ENCODE data around the gene ETS1. TPM values are rescaled to one million over a fixed set of nuclear protein-coding genes. Genes with fewer than 3 reads are reported as not detected.

The ETS1 gene
- total RNA-seq, 2 donors from 2014 or later = 15.2 to 30.0 TPM

DNA sequence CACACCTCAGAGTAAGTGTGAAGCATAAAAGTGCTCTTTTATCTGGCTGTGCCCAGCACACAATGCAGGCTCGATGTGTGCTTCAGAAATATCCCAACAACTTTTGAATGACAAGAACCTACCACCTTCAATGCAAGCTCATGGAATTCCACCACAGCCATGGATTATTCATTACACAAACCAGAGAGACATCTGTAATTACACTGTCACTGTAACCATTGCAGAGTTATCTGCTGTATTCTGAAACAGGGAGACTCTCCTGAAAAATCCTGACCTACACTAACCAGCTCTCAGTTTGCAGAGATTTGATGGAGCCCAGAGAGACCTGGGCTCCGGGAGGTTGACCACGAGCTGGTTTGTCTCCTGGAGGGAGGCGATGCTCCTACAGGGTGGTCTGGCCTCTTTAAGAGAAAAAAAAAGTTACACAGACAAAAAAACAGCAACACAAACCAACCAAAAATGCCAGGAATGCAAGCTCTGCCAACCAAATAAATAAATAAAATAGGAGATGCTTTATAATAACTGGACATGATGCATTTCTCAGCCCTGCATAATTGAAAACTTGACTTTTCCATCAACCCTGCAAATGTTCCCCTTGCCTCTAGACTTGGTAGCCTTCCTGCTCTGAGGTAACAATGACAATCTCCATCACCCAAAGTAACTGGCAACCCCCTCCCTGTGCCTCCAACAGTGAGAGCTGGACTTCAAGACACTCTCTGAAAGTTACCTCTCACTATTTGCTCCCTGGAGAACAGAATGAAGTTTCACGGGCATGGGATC, 69.7 kb downstream of the ETS1 start:
- Histone ChIP-seq H3K27me3 (replicated peaks; ENCODE audit: insufficient read depth) (no peaks in the 10 kb centered on the region), H3K4me3 (no peak overlapping the region), H3K4me1 (replicated peaks) (no peaks in the 10 kb centered on the region), H3K9me3 (no peaks in the 10 kb centered on the region), H3K27ac (peak overlapping the region in 1 of 2 donors; percentile 18), H3K36me3 (no peaks in the 10 kb centered on the region)
- no peak for DNase-seq (ENCODE audit: low spot score)
- TF ChIP-seq, protein P1, sequence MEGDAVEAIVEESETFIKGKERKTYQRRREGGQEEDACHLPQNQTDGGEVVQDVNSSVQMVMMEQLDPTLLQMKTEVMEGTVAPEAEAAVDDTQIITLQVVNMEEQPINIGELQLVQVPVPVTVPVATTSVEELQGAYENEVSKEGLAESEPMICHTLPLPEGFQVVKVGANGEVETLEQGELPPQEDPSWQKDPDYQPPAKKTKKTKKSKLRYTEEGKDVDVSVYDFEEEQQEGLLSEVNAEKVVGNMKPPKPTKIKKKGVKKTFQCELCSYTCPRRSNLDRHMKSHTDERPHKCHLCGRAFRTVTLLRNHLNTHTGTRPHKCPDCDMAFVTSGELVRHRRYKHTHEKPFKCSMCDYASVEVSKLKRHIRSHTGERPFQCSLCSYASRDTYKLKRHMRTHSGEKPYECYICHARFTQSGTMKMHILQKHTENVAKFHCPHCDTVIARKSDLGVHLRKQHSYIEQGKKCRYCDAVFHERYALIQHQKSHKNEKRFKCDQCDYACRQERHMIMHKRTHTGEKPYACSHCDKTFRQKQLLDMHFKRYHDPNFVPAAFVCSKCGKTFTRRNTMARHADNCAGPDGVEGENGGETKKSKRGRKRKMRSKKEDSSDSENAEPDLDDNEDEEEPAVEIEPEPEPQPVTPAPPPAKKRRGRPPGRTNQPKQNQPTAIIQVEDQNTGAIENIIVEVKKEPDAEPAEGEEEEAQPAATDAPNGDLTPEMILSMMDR (IDR thresholded peaks at IDR 0.05) = no peak
- no peak for TF ChIP-seq POLR2A (IDR thresholded peaks at IDR 0.05)
- TF ChIP-seq POLR2AphosphoS5 (IDR thresholded peaks at IDR 0.05) = no peak
- intact Hi-C loops (cut with DNase I) = no loop called here
- 75% methylated on average over 5 of the region's 5 CpGs for WGBS

DNA sequence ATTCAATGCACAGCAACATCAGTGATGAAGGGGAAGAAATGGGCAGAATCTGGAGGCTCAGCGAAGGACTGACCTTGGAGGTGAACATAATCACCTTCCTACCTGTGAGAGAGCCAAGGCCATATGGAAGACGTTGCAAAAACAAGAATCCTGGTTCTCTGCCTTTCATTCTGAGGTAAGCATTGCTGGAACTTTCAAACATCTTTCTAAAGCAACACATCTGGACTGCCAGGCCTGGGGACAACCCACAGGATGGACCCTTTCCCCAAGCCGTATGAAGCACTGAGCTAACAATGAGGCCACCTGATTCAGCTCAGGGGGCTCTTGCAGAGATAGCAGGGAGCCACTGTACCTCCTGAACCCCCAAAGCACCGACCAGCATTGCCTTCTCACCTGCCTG, 70.5 kb downstream of the ETS1 start:
- no peak for DNase-seq (ENCODE audit: low spot score)
- no peak overlapping the region for H3K4me3 ChIP-seq
- H3K27ac ChIP-seq = peak overlapping the region in 1 of 2 donors; percentile 3
- no peaks in the 10 kb centered on the region for H3K9me3 ChIP-seq
- H3K36me3 ChIP-seq = no peaks in the 10 kb centered on the region
- intact Hi-C loops (cut with DNase I) = no loop called here
- TF ChIP-seq POLR2AphosphoS5 (IDR thresholded peaks at IDR 0.05) (no peak), POLR2A (IDR thresholded peaks at IDR 0.05) (no peak)
- TF ChIP-seq, protein P1 (IDR thresholded peaks at IDR 0.05) = no peak
- WGBS = 76% methylated on average over 4 of the region's 4 CpGs
- H3K4me1 ChIP-seq (replicated peaks) = no peaks in the 10 kb centered on the region
- H3K27me3 ChIP-seq (replicated peaks; ENCODE audit: insufficient read depth) = no peaks in the 10 kb centered on the region

DNA sequence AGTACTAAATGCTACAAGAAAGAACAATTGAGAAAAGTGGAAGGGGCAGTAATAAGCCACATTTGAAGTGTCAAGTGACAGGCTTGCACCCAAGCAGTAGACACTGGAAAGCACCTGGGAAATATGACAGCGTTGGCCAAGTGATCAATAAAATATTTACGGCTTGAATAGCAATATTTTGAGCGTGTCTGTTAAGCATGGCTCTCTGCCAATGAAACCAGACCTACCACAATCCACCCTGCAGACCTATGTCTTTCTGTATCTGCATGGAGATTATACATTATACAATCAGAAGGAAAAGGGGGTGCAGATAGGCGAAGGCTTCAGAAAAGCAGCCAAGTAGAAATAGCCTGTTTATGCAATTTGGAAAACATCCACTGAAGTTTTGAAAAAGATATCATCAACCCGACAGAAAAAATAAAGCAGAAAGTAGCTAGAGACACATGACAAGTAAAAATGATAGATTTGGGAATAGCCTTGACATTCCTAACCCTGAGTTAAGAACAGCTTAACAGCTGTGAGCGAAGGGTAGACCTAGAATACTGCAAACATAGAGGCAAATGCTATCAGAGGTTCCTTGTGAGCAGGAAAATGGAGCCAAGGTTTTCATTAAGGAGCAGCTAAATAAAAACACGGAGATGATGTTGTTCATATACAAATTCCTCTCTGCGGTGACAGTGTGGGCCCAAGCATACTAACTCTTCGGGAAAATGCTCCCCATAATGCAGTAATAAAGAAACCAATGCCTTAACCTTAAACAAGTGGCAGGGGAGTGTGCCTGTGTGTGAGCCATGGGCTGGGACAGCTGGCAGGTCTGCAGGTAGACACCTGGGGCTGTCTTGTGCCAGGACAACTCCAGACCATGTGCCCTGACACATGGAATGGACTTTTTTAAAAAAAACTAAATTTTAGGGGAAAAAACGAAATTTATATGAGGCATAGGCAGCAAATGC, 71.3 kb downstream of the ETS1 start:
- intact Hi-C loops (cut with DNase I) = no loop called here
- TF ChIP-seq, protein P1 (IDR thresholded peaks at IDR 0.05) = no peak
- TF ChIP-seq POLR2AphosphoS5 (IDR thresholded peaks at IDR 0.05) (no peak), POLR2A (IDR thresholded peaks at IDR 0.05) (no peak)
- Histone ChIP-seq H3K4me1 (replicated peaks) (no peaks in the 10 kb centered on the region), H3K27ac (no peak overlapping the region), H3K9me3 (no peaks in the 10 kb centered on the region), H3K36me3 (no peaks in the 10 kb centered on the region), H3K4me3 (no peak overlapping the region), H3K27me3 (replicated peaks; ENCODE audit: insufficient read depth) (no peaks in the 10 kb centered on the region)
- DNase-seq (ENCODE audit: low spot score) = no peak
- 47% methylated on average over 10 of the region's 10 CpGs for WGBS

DNA sequence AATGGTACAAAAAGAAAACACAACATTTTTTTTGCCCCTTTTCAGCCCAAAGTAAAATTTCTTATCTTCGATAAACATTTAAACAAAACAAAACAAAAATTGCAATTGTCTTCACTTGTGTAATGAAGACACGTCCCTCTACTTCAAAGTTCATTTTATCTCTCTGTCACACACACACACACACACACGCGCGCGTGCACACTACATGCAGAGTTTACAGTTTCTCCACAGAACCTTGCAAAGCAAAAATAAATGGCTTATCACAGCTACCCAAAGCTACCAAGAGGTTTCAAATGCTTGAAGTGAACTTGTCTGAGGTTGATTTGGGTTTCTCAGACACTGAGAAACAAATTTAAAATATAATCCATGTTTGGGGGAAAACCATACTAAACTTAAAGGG, 72.3 kb downstream of the ETS1 start:
- Histone ChIP-seq H3K36me3 (no peaks in the 10 kb centered on the region), H3K27ac (no peak overlapping the region), H3K4me3 (no peak overlapping the region), H3K9me3 (no peaks in the 10 kb centered on the region), H3K27me3 (replicated peaks; ENCODE audit: insufficient read depth) (no peaks in the 10 kb centered on the region), H3K4me1 (replicated peaks) (no peaks in the 10 kb centered on the region)
- DNase-seq (ENCODE audit: low spot score) = no peak
- intact Hi-C loops (cut with DNase I) = no loop called here
- 74% methylated on average over 6 of the region's 6 CpGs for WGBS
- TF ChIP-seq POLR2AphosphoS5 (IDR thresholded peaks at IDR 0.05) (no peak), POLR2A (IDR thresholded peaks at IDR 0.05) (no peak)
- TF ChIP-seq, protein P1 (IDR thresholded peaks at IDR 0.05) = no peak

All from prostate gland (tissue), 2 donors.